Fibroblast of gingiva (primary cell): ENCODE results near the gene BMERB1.
A peak's percentile ranks its signal among the peaks of the same experiment; 100 is the strongest.
"Not testable (repeated sequence)": the region's sequence is repeated elsewhere in the genome, so short reads cannot be mapped to it uniquely, and the experiment has no call there.

Experiments
- DNase-seq: peaks from one replicate; pipeline ENCODE4 v3.0.0-alpha.2; 2011; ENCODE audit warnings: low read depth

The BMERB1 gene

DNA sequence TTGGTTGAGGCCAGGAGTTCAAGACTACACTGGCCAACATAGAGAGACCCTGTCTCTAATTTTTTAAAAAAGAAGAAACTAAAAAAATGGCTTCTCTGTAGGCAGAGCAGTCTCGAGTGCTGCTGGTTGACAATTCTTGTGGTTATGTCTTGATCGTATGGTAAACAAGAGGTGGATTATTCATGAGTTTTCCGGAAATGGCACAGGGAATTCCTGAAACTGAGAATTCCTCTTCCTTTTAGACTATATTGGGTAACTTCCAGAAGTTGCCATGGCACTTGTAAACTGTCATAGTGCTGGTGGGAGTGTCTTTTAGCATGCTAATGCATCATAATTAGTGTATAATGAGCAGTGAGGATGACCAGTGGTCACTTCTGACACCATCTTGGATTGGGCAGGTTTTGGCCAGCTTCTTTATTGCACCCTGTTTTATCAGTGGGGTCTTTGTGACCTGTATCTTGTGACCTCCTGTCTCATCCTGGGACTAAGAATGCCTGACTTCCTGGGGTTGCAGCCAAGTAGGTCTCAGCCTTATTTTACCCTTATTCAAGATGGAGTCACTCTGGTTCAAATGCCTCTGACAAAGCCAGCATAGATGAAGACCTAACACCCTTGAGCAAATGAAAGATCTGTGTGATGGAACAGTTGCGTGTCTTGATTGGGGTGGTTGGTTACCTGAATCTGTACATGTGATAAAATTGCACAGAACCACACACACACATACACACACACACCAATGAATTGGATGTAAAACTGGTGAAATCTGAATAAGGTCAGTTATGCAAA, 30.2 kb downstream of the BMERB1 start:
- DNase-seq, result no peak

GRCh38 chr16:15466131-15466530, 31.7 kb downstream of the BMERB1 start:
- DNase-seq, result no peak

DNA sequence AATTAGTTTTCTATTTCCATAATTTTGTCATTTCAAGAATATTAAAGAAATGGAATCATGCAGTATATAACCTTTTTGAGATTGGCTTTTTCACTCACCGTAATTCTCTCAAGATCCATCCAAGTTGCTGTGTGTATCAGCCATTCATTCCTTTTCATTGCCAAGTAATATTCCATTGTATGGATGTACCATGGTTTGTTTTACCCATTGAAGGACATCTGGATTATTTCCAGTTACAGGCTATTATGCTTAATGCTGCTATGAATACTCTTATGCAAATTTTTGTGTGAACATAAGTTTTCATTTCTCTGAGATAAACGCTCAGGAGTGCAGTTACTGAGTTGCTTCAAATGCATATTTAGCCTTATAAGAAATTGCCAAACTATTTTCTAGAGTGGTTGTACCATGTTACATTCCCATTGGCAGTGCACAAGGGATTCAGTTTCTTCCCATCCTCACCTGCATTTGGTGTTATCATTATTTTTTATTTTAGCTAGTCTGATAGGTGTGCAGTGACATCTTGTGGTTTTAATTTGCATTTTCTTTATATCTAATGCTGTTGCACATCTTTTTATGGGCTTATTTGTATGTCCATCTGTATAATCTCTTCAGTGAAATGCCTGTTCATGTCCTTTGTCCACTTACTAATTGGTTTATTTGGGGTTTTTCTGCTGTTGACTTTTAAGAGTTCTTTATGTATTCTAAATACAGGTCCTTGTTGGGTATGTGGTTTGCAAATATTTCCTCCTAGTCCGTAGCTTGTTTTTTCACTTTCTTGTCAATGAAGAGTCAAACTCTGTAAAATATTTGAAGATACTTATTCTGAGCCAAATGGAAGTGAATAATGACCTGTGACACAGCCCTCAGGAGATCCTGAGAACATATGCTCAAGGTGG, 32.7 kb downstream of the BMERB1 start:
- no peak for DNase-seq

- DNase-seq, result not testable (repeated sequence)
Measured at GRCh38 chr16:15476971-15477370, 42.6 kb downstream of the BMERB1 start.

DNA sequence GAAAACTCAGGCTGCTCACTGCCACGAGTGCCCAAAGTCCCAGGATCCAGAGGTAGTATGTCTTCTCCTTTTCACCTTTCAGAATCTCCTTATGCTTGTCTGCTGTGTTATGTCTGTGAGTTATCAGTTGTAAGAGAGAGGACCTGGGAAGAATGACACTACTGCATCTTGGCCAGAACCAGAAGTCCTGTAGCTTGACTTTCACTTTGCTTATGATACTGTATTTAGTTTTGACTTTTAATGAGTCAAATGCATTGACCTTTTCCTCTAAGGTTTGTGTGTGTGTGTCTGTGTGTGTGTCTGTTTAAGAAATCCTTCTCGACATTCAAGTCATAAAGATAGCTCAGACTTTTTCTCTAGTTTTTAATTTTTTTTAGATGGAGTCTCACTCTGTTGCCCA, 43.4 kb downstream of the BMERB1 start:
- DNase-seq, result no peak

- peak; percentile 62 for DNase-seq
Measured at GRCh38 chr16:15482068-15482747, 47.8 kb downstream of the BMERB1 start.

GRCh38 chr16:15482748-15483298, 48.4 kb downstream of the BMERB1 start:
- DNase-seq, result no peak

- no peak for DNase-seq
Measured at GRCh38 chr16:15483857-15484256, 49.5 kb downstream of the BMERB1 start.

GRCh38 chr16:15484662-15485061, 50.3 kb downstream of the BMERB1 start:
- DNase-seq, result peak; percentile 45

GRCh38 chr16:15485175-15485574, 50.8 kb downstream of the BMERB1 start:
- no peak for DNase-seq

GRCh38 chr16:15486661-15487060, 52.3 kb downstream of the BMERB1 start:
- DNase-seq, result no peak

DNA sequence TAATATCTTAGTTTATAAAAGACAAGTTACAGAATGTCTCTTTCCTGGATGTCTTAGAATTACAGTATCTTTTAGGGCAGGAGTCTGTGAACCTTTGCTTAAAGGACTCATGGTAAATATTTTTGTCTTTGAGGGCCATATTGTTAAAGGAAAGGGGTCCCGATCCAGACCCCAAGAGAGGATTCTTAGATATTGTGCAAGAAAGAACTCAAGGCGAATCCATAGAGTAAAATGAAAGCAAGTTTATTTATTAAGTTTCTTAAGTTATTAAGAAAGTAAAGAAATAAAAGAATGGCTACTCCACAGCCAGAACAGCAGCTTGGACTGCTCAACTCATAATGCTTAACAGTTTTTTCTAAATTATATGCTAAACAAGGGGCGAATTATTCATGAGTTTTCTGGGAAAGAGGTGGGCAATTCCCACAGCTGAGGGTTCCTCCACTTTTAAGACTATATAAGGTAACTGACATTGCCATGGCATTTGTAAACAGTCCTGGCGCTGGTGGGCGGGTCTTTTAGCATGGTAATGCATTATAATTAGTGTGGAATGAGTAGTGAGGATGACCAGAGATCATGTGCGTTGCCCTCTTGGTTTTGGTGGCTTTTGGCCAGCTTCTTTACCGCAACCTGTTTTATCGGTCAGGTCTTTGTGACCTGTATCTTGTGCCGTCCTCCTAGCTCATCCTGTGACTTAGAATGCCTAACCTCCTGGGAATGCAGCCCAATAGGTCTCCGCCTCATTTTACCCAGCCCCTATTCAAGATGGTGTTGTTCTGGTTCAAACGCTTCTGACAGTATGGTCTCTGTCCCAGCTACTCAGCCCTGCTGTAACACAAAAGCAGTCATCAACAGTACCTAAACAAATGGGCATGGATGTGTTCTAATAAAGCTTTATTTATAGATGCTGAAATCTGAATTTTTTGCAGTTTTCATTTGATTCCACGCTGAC, 53.2 kb downstream of the BMERB1 start:
- no peak for DNase-seq

- DNase-seq, result no peak
Measured at GRCh38 chr16:15489016-15489415, 54.6 kb downstream of the BMERB1 start.

DNA sequence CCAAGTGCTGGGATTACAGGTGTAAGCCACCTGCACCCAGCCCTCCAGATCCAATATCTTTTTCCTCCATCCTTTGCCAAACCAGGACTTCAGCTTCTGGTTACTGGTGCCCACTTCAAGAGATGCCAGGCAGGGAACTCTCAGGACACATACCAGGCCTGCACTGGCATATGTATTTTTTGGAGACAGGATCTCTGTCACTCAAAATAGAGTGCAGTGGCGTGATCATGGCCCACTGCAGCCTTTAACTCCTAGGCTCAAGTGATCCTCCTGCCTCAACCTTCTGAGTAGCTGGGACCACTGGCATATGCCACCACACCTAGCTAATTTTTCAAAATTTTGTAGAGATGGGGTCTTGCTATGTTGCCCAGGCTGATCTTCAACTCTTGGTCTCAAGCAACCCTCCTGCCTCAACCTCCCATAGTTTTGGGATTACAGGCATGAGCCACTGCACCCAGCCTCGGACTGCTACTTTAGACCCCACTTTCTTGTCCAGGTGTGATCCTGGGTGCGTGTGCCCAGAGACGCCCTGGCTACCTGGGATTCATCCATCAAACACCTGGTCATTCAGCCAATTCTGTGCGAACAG, 55.8 kb downstream of the BMERB1 start:
- no peak for DNase-seq

DNA sequence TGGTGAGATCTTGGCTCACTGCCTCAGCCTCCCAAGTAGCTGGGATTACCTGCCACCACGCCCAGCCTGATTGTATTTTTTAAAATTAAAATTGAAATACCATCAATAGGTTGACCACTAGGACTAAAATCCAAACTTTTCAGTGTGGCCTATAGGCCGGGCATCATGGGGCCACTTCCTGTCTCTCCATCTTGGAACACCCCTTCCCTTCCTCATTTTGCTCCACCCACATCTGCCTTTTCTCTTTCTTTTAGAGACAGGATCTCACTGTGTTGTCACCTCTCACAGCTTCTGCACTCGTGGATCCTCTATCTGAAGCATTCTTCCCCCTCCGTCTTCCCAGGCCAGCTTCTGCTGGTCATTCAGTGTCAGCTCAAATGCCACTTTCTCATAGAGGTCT, 57.0 kb downstream of the BMERB1 start:
- no peak for DNase-seq

DNA sequence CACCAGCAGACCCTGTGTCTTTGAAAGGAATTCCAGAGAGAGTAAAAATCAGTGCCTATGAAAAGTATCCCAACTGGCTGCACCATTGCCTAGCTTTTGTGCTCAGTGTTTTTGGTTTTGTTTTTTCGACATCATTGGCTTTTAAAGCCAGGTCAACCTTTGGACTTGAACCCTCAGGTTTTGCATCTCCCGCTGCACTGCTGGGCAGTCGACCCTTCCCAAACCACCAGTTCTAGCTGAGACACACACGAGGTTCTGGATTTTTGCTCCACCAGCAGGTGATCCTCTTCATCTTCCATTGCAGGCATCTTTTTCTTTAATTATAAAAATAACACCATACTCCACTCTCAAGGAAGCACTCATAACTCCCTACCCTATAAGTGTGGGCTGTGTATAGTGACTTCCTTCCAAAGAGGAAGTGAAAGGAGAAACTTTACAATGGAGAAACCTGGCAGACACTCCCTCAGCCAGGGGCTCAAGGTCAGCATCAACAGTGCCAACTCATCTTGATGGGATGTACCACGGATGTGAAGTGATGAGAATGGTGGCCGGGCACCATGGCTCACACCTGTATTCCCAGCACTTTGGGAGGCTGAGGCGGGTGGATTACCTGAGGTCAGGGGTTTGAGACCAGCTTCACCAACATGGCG, 57.8 kb downstream of the BMERB1 start:
- DNase-seq, result no peak

- DNase-seq, result peak; percentile 85
Measured at GRCh38 chr16:15493466-15494180, 59.2 kb downstream of the BMERB1 start.

DNA sequence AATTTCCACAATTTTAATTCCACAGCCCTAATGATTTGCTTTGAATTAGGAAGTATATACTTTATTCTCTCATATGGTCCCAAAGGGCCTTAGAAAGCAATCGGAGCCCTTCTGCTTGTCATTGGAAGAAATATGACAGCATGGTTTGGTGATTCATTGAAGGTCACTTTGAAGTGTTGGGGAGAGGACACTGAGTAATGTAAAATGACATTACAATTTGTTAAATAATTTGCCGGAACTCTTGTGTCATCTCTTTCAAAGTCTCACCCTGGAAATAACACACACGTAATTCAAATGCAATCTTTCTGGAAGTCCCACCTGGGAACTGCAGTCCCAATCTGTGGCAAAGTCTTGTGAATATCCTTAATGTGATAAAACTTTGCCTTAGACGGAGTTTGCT, 59.8 kb downstream of the BMERB1 start:
- DNase-seq, result no peak

DNA sequence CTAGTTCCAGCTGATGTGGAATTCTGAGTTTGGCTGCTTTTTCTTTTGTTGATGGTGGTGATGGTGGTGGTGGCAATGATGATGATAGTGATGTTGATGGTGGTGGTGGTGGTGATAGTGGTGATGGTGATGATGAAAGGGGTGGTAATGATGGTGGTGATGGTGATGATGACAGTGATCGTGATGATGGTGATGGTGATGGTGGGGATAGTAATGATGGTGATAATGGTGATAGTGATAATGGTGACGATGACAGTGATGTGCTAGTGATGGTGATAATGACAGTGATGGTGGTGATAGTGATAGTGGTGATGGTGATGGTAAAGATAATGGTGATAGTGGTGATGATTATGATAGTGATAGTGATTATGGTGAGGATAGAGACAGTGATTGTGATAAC, 61.5 kb downstream of the BMERB1 start:
- no peak for DNase-seq
